Activated effector memory CD4-positive, alpha-beta T cell treated with Interleukin-2 at 50 U/mL for 16 hours (primary cell): ENCODE measurements around the gene ZNF396.
A peak's percentile ranks its signal among the peaks of the same experiment; 100 is the strongest.

Experiments used
- DNase-seq: peaks from one replicate; pipeline ENCODE4 v3.0.0-alpha.2; 2020

Gene ZNF396

GRCh38 chr18:35376742-35377695 lies at the start of gene ZNF396:
ZNF396 (minus strand) TSS chr18:35377337; CDS start chr18:35374292, 3,045 bp downstream.
- peak; percentile 56 for DNase-seq

- no peak for DNase-seq
Measured at GRCh38 chr18:35426786-35427185, 49.6 kb upstream of the ZNF396 start.

GRCh38 chr18:35424356-35424755 lies 47.2 kb upstream of the ZNF396 start:
- no peak for DNase-seq

- DNase-seq, result no peak
Measured at GRCh38 chr18:35422237-35422636, 45.1 kb upstream of the ZNF396 start.

- no peak for DNase-seq
Measured at GRCh38 chr18:35418610-35419009, 41.5 kb upstream of the ZNF396 start.

- DNase-seq, result no peak
Measured at GRCh38 chr18:35417223-35417622, 40.1 kb upstream of the ZNF396 start.

GRCh38 chr18:35415511-35416073 lies 38.5 kb upstream of the ZNF396 start:
- DNase-seq, result no peak

- no peak for DNase-seq
Measured at GRCh38 chr18:35413163-35413511, 36.0 kb upstream of the ZNF396 start.

GRCh38 chr18:35411625-35412351 lies 34.7 kb upstream of the ZNF396 start:
- no peak for DNase-seq

- DNase-seq, result no peak
Measured at GRCh38 chr18:35410561-35410960, 33.4 kb upstream of the ZNF396 start.

GRCh38 chr18:35409911-35410310 lies 32.8 kb upstream of the ZNF396 start:
- DNase-seq, result no peak

- DNase-seq, result no peak
Measured at GRCh38 chr18:35408843-35409261, 31.7 kb upstream of the ZNF396 start.

GRCh38 chr18:35407871-35408481 lies 30.8 kb upstream of the ZNF396 start:
- no peak for DNase-seq

GRCh38 chr18:35406666-35407065 lies 29.5 kb upstream of the ZNF396 start:
- DNase-seq, result no peak

GRCh38 chr18:35397976-35398375 lies 20.8 kb upstream of the ZNF396 start:
- no peak for DNase-seq

GRCh38 chr18:35393716-35394115 lies 16.6 kb upstream of the ZNF396 start:
- no peak for DNase-seq

- no peak for DNase-seq
Measured at GRCh38 chr18:35392375-35392774, 15.2 kb upstream of the ZNF396 start.

GRCh38 chr18:35390951-35391700 lies 14.0 kb upstream of the ZNF396 start:
- no peak for DNase-seq

GRCh38 chr18:35389095-35389618 lies 12.0 kb upstream of the ZNF396 start:
- no peak for DNase-seq

- DNase-seq, result no peak
Measured at GRCh38 chr18:35387152-35387571, 10.0 kb upstream of the ZNF396 start.

- peak; percentile 27 for DNase-seq
Measured at GRCh38 chr18:35386600-35387100, 9.5 kb upstream of the ZNF396 start.

- DNase-seq, result no peak
Measured at GRCh38 chr18:35383136-35383535, 6.0 kb upstream of the ZNF396 start.
